ENCODE measurements around the gene ARMC3.

DNA sequence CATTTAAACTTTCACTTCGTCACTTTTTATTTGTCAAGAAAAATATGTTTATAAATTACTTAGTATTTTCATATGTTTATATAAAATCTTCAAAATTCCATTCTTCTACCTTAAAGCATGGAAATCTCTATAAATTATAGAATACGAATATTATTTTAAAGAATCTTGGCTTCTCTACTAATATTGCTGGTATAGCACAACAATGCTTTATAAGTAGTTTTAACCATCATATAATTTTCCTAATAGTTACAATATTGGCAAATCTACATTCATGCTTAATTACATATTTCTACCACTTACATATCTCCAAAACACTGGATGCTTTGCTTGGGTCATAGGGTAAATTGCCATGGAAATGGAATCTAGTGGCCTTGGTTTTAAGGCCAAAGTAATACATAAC is 21.1 kb upstream of the ARMC3 start:
- TF ChIP-seq, protein P1, sequence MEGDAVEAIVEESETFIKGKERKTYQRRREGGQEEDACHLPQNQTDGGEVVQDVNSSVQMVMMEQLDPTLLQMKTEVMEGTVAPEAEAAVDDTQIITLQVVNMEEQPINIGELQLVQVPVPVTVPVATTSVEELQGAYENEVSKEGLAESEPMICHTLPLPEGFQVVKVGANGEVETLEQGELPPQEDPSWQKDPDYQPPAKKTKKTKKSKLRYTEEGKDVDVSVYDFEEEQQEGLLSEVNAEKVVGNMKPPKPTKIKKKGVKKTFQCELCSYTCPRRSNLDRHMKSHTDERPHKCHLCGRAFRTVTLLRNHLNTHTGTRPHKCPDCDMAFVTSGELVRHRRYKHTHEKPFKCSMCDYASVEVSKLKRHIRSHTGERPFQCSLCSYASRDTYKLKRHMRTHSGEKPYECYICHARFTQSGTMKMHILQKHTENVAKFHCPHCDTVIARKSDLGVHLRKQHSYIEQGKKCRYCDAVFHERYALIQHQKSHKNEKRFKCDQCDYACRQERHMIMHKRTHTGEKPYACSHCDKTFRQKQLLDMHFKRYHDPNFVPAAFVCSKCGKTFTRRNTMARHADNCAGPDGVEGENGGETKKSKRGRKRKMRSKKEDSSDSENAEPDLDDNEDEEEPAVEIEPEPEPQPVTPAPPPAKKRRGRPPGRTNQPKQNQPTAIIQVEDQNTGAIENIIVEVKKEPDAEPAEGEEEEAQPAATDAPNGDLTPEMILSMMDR (IDR thresholded peaks at IDR 0.05): no peak
- no peak for TF ChIP-seq POLR2A (IDR thresholded peaks at IDR 0.05)

All from lower leg skin (tissue), 3 donors.